Breast epithelium (tissue), 4 donors: ENCODE results near the gene FERMT3. TPM values are rescaled to one million over a fixed set of nuclear protein-coding genes. Genes with fewer than 3 reads are reported as not detected.

Experiments
- DNase-seq, 2 donors: peaks; one replicate each; pipeline ENCODE4 v3.0.0-alpha.2; 2019; ENCODE audit warnings: low spot score in 2 of 2
- H3K27ac ChIP-seq, 2 donors: fragments of 200-600 bp; sonication (generic) in 1 of 2; one replicate each; pipeline ENCODE4 v1.5.1; 2016 to 2019; ENCODE audit warnings: mild to moderate bottlenecking in 1 of 2
- H3K27me3 ChIP-seq, 2 donors: fragments of 200-600 bp; sonication (generic) in 1 of 2; one replicate each; pipeline versions ENCODE4 v1.5.1 to v1.6.0; 2017 to 2019; ENCODE audit warnings: control low read depth in 1 of 2, mild to moderate bottlenecking in 1 of 2
- H3K36me3 ChIP-seq: fragments of 200-600 bp; one replicate; pipeline ENCODE4 v1.5.1; 2019
- H3K4me1 ChIP-seq, 2 donors: fragments of 200-600 bp; sonication (generic); one replicate each; pipeline ENCODE4 v1.5.1; 2016 to 2019; ENCODE audit warnings: control low read depth in 1 of 2
- H3K4me3 ChIP-seq, 3 donors: fragments of 200-600 bp; sonication (generic); 1 replicate in 2 of 3; 2 replicates in 1 of 3; pipeline ENCODE4 v1.5.1; 2016 to 2019; ENCODE audit warnings: mild to moderate bottlenecking in 3 of 3, moderate library complexity in 2 of 3
- H3K9me3 ChIP-seq, 2 donors: fragments of 200-600 bp; sonication (generic) in 1 of 2; one replicate each; pipeline ENCODE4 v1.5.1; 2016 to 2019; ENCODE audit warnings: control low read depth in 1 of 2
- CTCF ChIP-seq, 3 donors: fragments of 450-650 bp; IDR thresholded peaks; one replicate each; pipeline ENCODE4 v1.5.1; 2016 to 2017; ENCODE audit warnings: antibody characterized with exemption in 3 of 3, mild to moderate bottlenecking in 3 of 3, moderate library complexity in 3 of 3
- POLR2A ChIP-seq: fragments of 450-650 bp; IDR thresholded peaks from one replicate; pipeline ENCODE4 v1.6.1; 2016; ENCODE audit warnings: antibody characterized with exemption, mild to moderate bottlenecking, moderate library complexity
- POLR2AphosphoS5 ChIP-seq, 3 donors: sonication (generic); formaldehyde crosslinking; IDR thresholded peaks; one replicate each; pipeline ENCODE4 v1.6.1; 2017; ENCODE audit warnings: antibody characterized with exemption in 3 of 3
- intact Hi-C: fragments of 100-400 bp; cut with DNase I; formaldehyde crosslinking; loops from one replicate; pipeline ENCODE4 v1.15.1; 2023; ENCODE audit warnings: low total_unique reads
- total RNA-seq, 3 donors: library from RNA; depleted of rRNA; stranded (reverse); fragments of >200 nt; gene quantifications; one replicate each; pipeline ENCODE4 v1.1.0, GENCODE V29; 2016

Gene FERMT3
- total RNA-seq, 3 donors from 2014 or later: 14.0 to 42.2 (median 17.4) TPM

- no peak for TF ChIP-seq POLR2AphosphoS5 (IDR thresholded peaks at IDR 0.05)
- no peak for TF ChIP-seq POLR2A
- TF ChIP-seq CTCF (IDR thresholded peaks at IDR 0.05): no peak
- intact Hi-C loops: no loop called here
These were observed 32.7 kb upstream of the FERMT3 start for GRCh38 chr11:64173616-64174355.

GRCh38 chr11:64176751-64177150, 29.8 kb upstream of the FERMT3 start:
- no peaks in the 10 kb centered on the region for H3K4me1 ChIP-seq
- no peak for DNase-seq
- H3K9me3 ChIP-seq: peaks cover 0 to 6% of the 10 kb centered on the region in 2 donors
- no peaks in the 10 kb centered on the region for H3K36me3 ChIP-seq
- no peak overlapping the region for H3K27ac ChIP-seq
- no peak overlapping the region for H3K4me3 ChIP-seq
- intact Hi-C loops: no loop called here
- no peak for TF ChIP-seq POLR2AphosphoS5 (IDR thresholded peaks at IDR 0.05)
- TF ChIP-seq POLR2A: no peak
- no peak for TF ChIP-seq CTCF (IDR thresholded peaks at IDR 0.05)
- H3K27me3 ChIP-seq: no peaks in the 10 kb centered on the region

More at GRCh38 chr11:64173616-64174355, 32.7 kb upstream of the FERMT3 start:
- H3K36me3 ChIP-seq: no peaks in the 10 kb centered on the region
- H3K27me3 ChIP-seq: no peaks in the 10 kb centered on the region
- no peaks in the 10 kb centered on the region for H3K4me1 ChIP-seq
- H3K4me3 ChIP-seq: no peak overlapping the region
- no peak overlapping the region for H3K27ac ChIP-seq
- H3K9me3 ChIP-seq: peaks cover 0 to 6% of the 10 kb centered on the region in 2 donors
- no peak for DNase-seq

GRCh38 chr11:64178203-64178602, 28.3 kb upstream of the FERMT3 start:
- Histone ChIP-seq H3K9me3 (peaks cover 0 to 6% of the 10 kb centered on the region in 2 donors), H3K27ac (no peak overlapping the region), H3K4me3 (no peak overlapping the region), H3K36me3 (no peaks in the 10 kb centered on the region), H3K27me3 (no peaks in the 10 kb centered on the region), H3K4me1 (no peaks in the 10 kb centered on the region)
- no peak for TF ChIP-seq POLR2A
- TF ChIP-seq CTCF (IDR thresholded peaks at IDR 0.05): no peak
- no peak for TF ChIP-seq POLR2AphosphoS5 (IDR thresholded peaks at IDR 0.05)
- DNase-seq: no peak
- intact Hi-C loops: no loop called here

- intact Hi-C loops: no loop called here
- no peaks in the 10 kb centered on the region for H3K36me3 ChIP-seq
These were observed 27.4 kb upstream of the FERMT3 start for GRCh38 chr11:64178951-64179639.

More at GRCh38 chr11:64178951-64179639, 27.4 kb upstream of the FERMT3 start:
- Histone ChIP-seq H3K4me3 (no peak overlapping the region), H3K27me3 (no peaks in the 10 kb centered on the region), H3K9me3 (peaks cover 0 to under 1% of the 10 kb centered on the region in 2 donors), H3K27ac (no peak overlapping the region), H3K4me1 (no peaks in the 10 kb centered on the region)
- TF ChIP-seq POLR2AphosphoS5 (IDR thresholded peaks at IDR 0.05): no peak
- no peak for TF ChIP-seq POLR2A
- no peak for TF ChIP-seq CTCF (IDR thresholded peaks at IDR 0.05)
- no peak for DNase-seq
